HUES6 (cell line): Measurements from ENCODE around the gene SUGP1.

Experiments used
- H3K27ac ChIP-seq: 2 replicates; pipeline ENCODE4 v1.7.0; 2013; ENCODE audit warnings: low read depth, mild to moderate bottlenecking, low read length, inconsistent platforms
- H3K27me3 ChIP-seq: 2 replicates; pipeline ENCODE4 v1.6.1; 2013; ENCODE audit warnings: low read length; ENCODE audit not compliant: control insufficient read depth, insufficient read depth
- H3K36me3 ChIP-seq: 2 replicates; pipeline ENCODE4 v1.6.1; 2013; ENCODE audit warnings: low read length; ENCODE audit not compliant: control insufficient read depth, insufficient read depth
- H3K4me1 ChIP-seq: 2 replicates; pipeline ENCODE4 v1.6.1; 2013; ENCODE audit warnings: low read length; ENCODE audit not compliant: control insufficient read depth, insufficient read depth
- H3K4me3 ChIP-seq: 2 replicates; pipeline ENCODE4 v1.5.1; 2013; ENCODE audit warnings: low read depth, low read length
- H3K9ac ChIP-seq: one replicate; pipeline ENCODE4 v1.6.1; 2013; ENCODE audit warnings: mild to moderate bottlenecking, low read length
- H3K9me3 ChIP-seq: 2 replicates; pipeline ENCODE4 v1.6.1; 2013; ENCODE audit warnings: low read depth, low read length; ENCODE audit not compliant: control insufficient read depth, insufficient read depth

The SUGP1 gene

DNA sequence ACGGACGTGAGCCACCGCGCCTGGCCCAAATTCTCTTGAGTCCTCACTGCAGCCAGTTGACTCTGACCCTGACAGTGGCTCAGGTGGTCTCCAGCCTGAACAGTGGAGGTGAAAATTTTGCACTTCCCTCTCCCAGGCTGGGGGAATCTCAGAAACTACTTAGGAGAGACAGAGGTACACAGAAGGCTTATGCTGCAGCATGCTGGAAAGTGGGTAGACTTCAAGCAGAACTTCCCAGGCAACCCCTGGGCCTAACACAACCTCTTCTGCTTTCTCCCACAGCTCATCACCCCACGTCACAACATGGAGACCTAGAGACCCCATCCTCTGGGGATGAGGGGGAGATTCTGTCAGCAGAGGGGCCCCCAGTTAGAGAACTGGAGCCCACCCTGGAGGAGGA, 94.1 kb downstream of the SUGP1 start:
- Histone ChIP-seq H3K4me1 (no peaks in the 10 kb centered on the region), H3K27me3 (peaks cover 81% of the 10 kb centered on the region), H3K36me3 (no peaks in the 10 kb centered on the region), H3K27ac (no peak overlapping the region), H3K9ac (no peak overlapping the region), H3K9me3 (0 out of 2 replicates have a peak, but pooled peaks cover 5% of the 10 kb centered on the region), H3K4me3 (no peak overlapping the region)
